Psoas muscle (tissue), 8 donors: ENCODE measurements around the gene HNRNPC. TPM values are rescaled to one million over a fixed set of nuclear protein-coding genes. Genes with fewer than 3 reads are reported as not detected.

Experiments used
- ATAC-seq, 4 donors: fragments of 200-7000 bp; cut with Tn5 transposase; one replicate each; pipeline ENCODE4 v1.9.1; 2020; ENCODE audit warnings: moderate library complexity in 3 of 4, mild to moderate bottlenecking in 2 of 4
- DNase-seq, 2 donors: peaks; one replicate each; pipeline ENCODE4 v3.0.0-alpha.2; 2020
- H3K27ac ChIP-seq: fragments of 200-600 bp; one replicate; pipeline ENCODE4 v1.8.0; 2022
- H3K27me3 ChIP-seq, 3 donors: fragments of 200-600 bp in 1 of 3; one replicate each; pipeline versions ENCODE4 v1.6.1 to v1.8.0; 2013 to 2022; ENCODE audit warnings: low read length in 2 of 3, mild to moderate bottlenecking in 2 of 3, moderate library complexity in 1 of 3; ENCODE audit not compliant: insufficient read depth in 3 of 3
- H3K36me3 ChIP-seq, 2 donors: fragments of 200-600 bp in 1 of 2; one replicate each; pipeline versions ENCODE4 v1.6.1 to v1.8.0; 2013 to 2022; ENCODE audit warnings: low read depth in 1 of 2, mild to moderate bottlenecking in 1 of 2, moderate library complexity in 1 of 2; ENCODE audit not compliant: insufficient read depth in 1 of 2
- H3K4me1 ChIP-seq: fragments of 200-600 bp; one replicate; pipeline ENCODE4 v1.8.0; 2022
- H3K4me3 ChIP-seq: fragments of 200-600 bp; one replicate; pipeline ENCODE4 v1.8.0; 2022; ENCODE audit warnings: mild to moderate bottlenecking
- H3K9me3 ChIP-seq: fragments of 200-600 bp; one replicate; pipeline ENCODE4 v1.8.0; 2022
- WGBS, 3 donors: extraction: QIAGEN DNeasy Blood & Tissue Kit; methylation state at CpG; one replicate each; pipeline versions ENCODE4 v1.1.6 to v1.1.7; 2013; 5-methylcytosine and 5-hydroxymethylcytosine counted together
- intact Hi-C, 2 donors: fragments of 100-400 bp; cut with DNase I; formaldehyde crosslinking; loops; one replicate each; pipeline versions ENCODE4 v1.11.0 to v1.14.2; 2022
- polyA plus RNA-seq, 3 donors: library from polyadenylated mRNA; stranded (reverse); fragments of 200-250 nt; gene quantifications; one replicate each; pipeline ENCODE4 v1.2.3, GENCODE V29; 2013
- total RNA-seq, 4 donors: library from RNA; stranded (reverse); fragmentation: NEBNext Ultra II Directional in 2 of 4; extraction: Animal tissue kit (Norgen Biotek cat#: 25700) in 2 of 4; gene quantifications; one replicate each; pipeline versions ENCODE4 v1.2.1 to v1.2.4, GENCODE V29; 2021 to 2023
- TF ChIP-seq, protein P1 (sequence below): fragments of 200-600 bp; IDR thresholded peaks from one replicate; pipeline ENCODE4 v1.8.0; 2022; ENCODE audit warnings: antibody characterized with exemption
- donor health status: healthy with polysubstance abuse.
- donor health status: DM: no; HTN: no; CAD: no; lungs with moderate emphysema.
- donor health status: Bipolar disorder and iron deficiency.
- donor health status: healthy.
- donor health status: DM: yes; HTN: yes; CAD: no.
- donor health status: DM: no; HTN: no; CAD: no.
- donor health status: DM: no; HTN: no; CAD: no.
- donor health status: DM: yes; HTN: yes; CAD: no.

The HNRNPC gene
- total and polyA plus RNA-seq, 7 donors, result 215 to 310 (median 250) TPM

DNA sequence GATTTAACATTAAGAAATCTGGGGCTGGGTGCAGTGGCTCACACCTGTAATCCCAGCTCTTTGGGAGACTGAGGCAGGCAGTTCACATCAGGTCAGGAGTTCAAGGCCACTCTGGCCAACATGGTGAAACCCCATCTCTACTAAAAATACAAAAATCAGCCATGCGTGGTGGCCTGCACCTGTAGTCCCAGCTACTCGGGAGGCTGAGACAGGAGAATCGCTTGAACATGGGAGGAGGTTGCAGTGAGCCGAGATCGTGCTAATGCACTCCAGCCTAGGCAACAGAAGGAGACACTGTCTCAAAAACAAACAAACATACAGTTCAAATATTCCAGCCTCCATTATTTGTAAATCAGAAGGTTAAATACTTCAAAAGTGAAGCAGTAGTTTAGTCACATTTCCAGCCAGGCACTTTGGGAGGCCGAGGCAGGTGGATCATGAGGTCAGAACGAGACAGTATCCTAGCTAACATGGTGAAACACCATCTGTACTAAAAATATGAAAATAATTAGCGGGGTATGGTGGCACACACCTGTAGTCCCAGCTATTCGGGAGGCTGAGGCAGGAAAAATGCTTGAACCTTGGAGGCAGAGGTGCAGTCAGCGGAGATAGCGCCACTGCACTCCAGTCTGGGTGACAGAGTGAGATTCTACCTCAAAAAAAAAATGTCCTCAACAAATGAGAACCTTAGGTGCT, 30.3 kb downstream of the HNRNPC start:
- Histone ChIP-seq H3K4me3 (no peak overlapping the region), H3K27ac (no peak overlapping the region), H3K36me3 (peaks cover 4 to 59% of the 10 kb centered on the region in 2 donors), H3K4me1 (peaks cover 35% of the 10 kb centered on the region), H3K9me3 (no peaks in the 10 kb centered on the region), H3K27me3 (no peaks in the 10 kb centered on the region)
- DNase-seq, result no peak
- WGBS, 3 donors, result 92 to 95% (median 93%) methylated on average over 11 of the region's 11 CpGs
- ATAC-seq, result no peak
- intact Hi-C loops, result loop anchor here in 1 of 2 donors (10.0 kb wide), 1 partner anchor 146 kb away; the partner anchor contains the start of gene SUPT16H
- TF ChIP-seq, protein P1, sequence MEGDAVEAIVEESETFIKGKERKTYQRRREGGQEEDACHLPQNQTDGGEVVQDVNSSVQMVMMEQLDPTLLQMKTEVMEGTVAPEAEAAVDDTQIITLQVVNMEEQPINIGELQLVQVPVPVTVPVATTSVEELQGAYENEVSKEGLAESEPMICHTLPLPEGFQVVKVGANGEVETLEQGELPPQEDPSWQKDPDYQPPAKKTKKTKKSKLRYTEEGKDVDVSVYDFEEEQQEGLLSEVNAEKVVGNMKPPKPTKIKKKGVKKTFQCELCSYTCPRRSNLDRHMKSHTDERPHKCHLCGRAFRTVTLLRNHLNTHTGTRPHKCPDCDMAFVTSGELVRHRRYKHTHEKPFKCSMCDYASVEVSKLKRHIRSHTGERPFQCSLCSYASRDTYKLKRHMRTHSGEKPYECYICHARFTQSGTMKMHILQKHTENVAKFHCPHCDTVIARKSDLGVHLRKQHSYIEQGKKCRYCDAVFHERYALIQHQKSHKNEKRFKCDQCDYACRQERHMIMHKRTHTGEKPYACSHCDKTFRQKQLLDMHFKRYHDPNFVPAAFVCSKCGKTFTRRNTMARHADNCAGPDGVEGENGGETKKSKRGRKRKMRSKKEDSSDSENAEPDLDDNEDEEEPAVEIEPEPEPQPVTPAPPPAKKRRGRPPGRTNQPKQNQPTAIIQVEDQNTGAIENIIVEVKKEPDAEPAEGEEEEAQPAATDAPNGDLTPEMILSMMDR, result no peak

DNA sequence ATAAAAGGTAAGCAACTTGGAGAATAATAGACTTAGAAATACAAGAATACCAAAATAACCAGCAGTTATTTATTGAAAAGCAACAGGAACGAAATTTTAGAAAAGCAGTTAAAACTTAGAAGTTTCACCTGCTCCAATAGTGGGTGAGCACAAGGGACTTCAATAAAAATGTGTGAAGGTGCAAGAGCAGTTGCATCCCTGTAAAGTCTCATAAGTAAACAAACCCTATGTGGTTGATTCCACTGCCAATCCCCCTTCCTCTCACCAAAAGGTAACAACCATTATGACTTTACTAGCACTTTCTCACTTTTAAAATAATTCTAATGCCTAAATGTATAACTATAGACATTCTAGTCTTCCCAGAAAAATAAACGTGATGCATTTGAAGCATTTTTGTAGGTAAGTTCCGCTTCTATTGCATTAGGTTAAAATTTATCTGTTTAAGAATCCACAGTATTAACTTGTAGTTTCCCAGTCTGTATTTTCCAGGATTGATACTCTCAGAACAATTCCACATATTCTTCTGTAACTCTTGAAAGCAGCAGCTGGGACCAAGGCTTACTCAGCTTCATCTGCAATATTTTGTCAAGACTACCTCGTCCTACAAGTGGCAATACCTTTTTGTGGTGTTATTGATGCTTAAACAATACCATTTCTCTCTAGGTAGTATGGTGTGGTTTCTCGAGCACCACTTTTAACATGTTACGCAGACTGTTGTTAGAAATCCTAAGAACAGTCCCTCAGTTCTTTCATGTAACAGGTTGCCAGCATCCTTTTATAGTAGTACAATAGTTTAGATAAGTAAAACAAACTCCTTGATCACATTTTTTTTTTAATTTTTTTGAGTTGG, 32.1 kb downstream of the HNRNPC start:
- intact Hi-C loops, result loop anchor here in 1 of 2 donors (10.0 kb wide), 1 partner anchor 148 kb away; the partner anchor contains the start of gene SUPT16H
- Histone ChIP-seq H3K9me3 (no peaks in the 10 kb centered on the region), H3K36me3 (peaks cover 0 to 59% of the 10 kb centered on the region in 2 donors), H3K27me3 (no peaks in the 10 kb centered on the region), H3K4me1 (peaks cover 50% of the 10 kb centered on the region), H3K4me3 (no peak overlapping the region), H3K27ac (no peak overlapping the region)
- TF ChIP-seq, protein P1, result no peak
- DNase-seq (no peak), ATAC-seq (no peak)
- WGBS, 3 donors, result 74 to 82% (median 78%) methylated on average over 6 of the region's 6 CpGs

DNA sequence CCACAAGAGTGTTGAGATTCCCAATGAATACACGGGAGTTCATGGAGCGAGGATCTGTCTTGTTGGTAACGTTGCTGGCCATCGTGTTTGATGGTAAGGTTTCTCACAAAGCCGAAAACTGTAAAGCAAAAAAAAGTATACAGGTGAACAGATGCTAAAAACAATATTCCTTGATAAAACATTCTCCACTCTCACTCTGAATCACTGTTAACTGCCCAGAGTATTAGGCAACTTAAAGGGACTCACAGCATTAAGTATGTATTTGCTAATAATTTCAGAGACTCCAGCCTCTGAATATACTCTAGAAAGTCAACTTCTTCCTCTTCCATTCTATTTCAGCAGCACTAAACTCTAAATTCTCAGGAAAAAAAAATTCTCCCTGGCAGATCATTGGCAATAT, 35.1 kb downstream of the HNRNPC start:
- Histone ChIP-seq H3K4me1 (peaks cover 63% of the 10 kb centered on the region), H3K4me3 (no peak overlapping the region), H3K27ac (no peak overlapping the region), H3K36me3 (peaks cover 0 to 77% of the 10 kb centered on the region in 2 donors), H3K9me3 (no peaks in the 10 kb centered on the region), H3K27me3 (no peaks in the 10 kb centered on the region)
- intact Hi-C loops, result loop anchor here in 1 of 2 donors (5.0 to 10.0 kb wide), 2 partner anchors 33 to 151 kb away; partner anchors contain the start of genes HNRNPC and SUPT16H
- TF ChIP-seq, protein P1, result no peak
- DNase-seq, result no peak
- 82 to 86% (median 86%) methylated on average over 5 of the region's 5 CpGs for WGBS, 3 donors
- ATAC-seq, result no peak

GRCh38 chr14:21233457-21234076, 35.7 kb downstream of the HNRNPC start:
- Histone ChIP-seq H3K36me3 (peaks cover 0 to 80% of the 10 kb centered on the region in 2 donors), H3K4me3 (peak overlapping the region; percentile 2), H3K9me3 (no peaks in the 10 kb centered on the region), H3K27me3 (no peaks in the 10 kb centered on the region), H3K27ac (no peak overlapping the region), H3K4me1 (peaks cover 63% of the 10 kb centered on the region)
- intact Hi-C loops, result loop anchor here in 1 of 2 donors (5.0 to 10.0 kb wide), 2 partner anchors 34 to 151 kb away; partner anchors contain the start of genes HNRNPC and SUPT16H
- DNase-seq (no peak), ATAC-seq (peak in 3 of 4 donors; percentile 57 to 62 (median 62))
- TF ChIP-seq, protein P1, result peak; percentile 33
- whole genome bisulfite sequencing, 3 donors, result 42 to 54% (median 46%) methylated on average over 8 of the region's 8 CpGs
